22Rv1 (cell line): ENCODE results near the gene SP5.
"Not testable (repeated sequence)": the region's sequence is repeated elsewhere in the genome, so short reads cannot be mapped to it uniquely, and the experiment has no call there.

Experiments
- H3K27ac ChIP-seq: fragments of 450-650 bp; 2 replicates; pipeline ENCODE4 v1.5.1; 2017
- CTCF ChIP-seq: fragments of 450-650 bp; IDR thresholded peaks from 2 replicates; pipeline ENCODE4 v1.5.1; 2017; ENCODE audit warnings: mild to moderate bottlenecking
- ZFX ChIP-seq: fragments of 450-650 bp; IDR thresholded peaks from 2 replicates; pipeline ENCODE4 v1.6.1; 2017; ENCODE audit warnings: antibody characterized with exemption, borderline replicate concordance

SP5 gene

DNA sequence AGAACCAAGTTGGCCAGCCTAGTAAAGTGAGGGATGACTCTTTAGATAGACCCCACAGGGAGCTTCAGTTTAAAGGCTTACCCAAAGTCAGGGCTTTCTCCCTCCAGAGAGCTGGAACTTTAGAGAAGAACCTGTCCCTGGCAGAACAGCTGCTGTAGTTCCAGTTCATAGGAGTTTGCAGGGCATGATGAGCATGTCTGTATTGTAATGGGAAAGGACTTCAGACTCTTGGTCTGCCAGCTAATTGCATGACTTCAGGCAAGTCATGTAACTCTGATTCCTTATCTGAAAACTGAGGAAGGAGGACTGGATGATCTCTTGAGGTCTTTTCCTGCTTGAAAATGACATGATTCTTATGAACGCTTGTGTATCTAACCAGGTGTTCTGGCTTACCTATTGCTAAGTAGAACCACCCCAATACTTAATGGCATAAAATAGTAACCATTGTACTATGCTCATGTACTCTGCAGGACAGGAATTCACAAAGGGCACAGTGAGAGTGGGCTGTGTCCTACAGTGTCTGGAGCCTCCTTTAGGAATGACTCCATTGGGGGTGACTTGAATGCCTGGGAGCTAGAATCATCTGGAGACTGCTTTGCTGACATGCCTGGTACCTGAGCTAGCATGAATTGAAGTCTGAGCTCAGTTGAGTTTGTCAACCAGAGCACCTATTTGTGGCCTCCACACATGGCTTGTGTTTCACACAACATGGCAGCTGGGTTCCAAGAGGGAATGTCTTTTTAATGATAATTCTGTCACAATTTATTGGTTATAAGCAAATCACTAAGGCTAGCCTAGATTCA lies 18.9 kb downstream of the SP5 start:
- H3K27ac ChIP-seq = no peak overlapping the region
- TF ChIP-seq CTCF (no peak), ZFX (no peak)

GRCh38 chr2:170734601-170735000 lies 19.5 kb downstream of the SP5 start:
- not testable (repeated sequence) for H3K27ac ChIP-seq

DNA sequence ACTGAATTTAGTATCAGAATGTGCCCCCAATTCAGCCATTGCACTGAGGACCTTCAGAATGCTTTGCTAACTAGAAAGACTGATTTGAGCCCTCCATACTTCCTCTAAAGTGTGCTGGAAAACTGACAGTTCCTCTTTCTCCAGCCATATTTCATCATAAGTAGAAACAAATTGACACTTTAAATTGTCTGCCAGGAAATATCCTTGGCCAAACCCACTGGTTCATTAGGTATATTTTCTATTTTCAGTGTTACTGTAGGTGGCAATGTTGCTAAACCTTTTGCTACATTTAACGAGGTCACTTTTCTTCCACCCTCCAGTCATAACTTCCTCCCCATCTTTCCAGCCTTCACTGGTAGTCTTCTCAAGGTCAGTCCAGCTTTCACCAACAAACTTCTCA lies 21.5 kb downstream of the SP5 start:
- TF ChIP-seq ZFX (no peak), CTCF (no peak)
- H3K27ac ChIP-seq = no peak overlapping the region

GRCh38 chr2:170737406-170737805 lies 22.3 kb downstream of the SP5 start:
- H3K27ac ChIP-seq = no peak overlapping the region
- no peak for TF ChIP-seq CTCF
- no peak for TF ChIP-seq ZFX

DNA sequence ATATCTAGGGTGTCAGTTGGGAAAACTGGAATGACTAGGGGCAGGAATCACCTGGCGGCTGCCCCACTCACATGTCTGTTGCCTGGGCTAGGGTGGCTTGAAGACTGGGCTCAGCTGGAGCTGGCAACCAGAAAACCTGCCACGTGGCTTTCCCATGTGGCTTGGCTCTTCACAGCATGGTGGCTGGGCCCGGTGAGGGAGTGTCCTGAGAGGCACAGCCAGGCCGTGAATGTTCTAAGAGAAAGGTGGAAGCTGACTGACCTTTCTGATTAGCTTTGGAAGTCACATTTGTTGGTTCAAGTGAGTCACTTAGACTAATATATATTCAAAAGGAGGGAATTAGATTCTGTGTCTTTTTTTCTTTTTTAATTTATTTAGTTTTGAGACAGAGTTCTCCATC lies 22.7 kb downstream of the SP5 start:
- no peak overlapping the region for H3K27ac ChIP-seq
- TF ChIP-seq ZFX (no peak), CTCF (no peak)

GRCh38 chr2:170739048-170739447 lies 23.9 kb downstream of the SP5 start:
- H3K27ac ChIP-seq = no peak overlapping the region
- TF ChIP-seq ZFX (no peak), CTCF (no peak)

- no peak overlapping the region for H3K27ac ChIP-seq
- no peak for TF ChIP-seq CTCF
- TF ChIP-seq ZFX = no peak
Measured at GRCh38 chr2:170739507-170740046, 24.4 kb downstream of the SP5 start.

DNA sequence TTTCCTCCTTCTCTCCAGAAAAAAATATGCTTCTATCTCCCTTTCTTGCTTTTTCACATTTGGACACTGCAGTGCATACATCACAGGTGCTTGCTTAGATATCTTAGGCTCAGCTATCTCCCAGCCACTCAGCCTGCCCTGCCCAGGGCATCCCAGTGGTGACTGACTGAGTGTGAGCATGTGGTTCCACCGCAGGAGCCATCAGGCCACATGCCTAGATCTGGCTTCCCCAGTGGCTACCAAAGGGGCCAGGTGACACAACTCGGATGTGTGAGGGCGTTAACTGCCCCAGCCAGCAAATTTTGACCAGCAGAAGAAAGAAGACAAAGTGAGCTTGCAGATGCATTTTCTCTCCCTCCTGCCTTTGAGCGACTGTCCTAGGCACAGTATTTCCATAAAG lies 25.5 kb downstream of the SP5 start:
- TF ChIP-seq ZFX = no peak
- TF ChIP-seq CTCF = no peak
- no peak overlapping the region for H3K27ac ChIP-seq
